ENCODE measurements around the gene CASR.
"Not testable (repeated sequence)": the region's sequence is repeated elsewhere in the genome, so short reads cannot be mapped to it uniquely, and the experiment has no call there.

CASR gene

DNA sequence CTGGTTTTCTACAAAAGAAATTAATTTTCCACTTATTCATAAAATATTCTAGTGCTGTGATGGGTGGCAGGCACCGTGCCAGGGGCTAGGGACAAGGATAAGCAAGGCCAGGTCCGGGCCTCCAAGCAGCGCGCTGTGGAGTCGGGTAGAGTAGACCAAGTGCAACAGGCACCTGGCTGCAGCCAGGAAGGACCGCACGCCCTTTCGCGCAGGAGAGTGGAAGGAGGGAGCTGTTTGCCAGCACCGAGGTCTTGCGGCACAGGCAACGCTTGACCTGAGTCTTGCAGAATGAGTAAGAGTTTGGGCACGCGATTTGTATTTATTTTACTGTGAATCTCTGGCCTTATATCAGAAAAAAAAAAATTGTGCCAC, at the start of gene CASR:
Gene CASR (plus strand): TSS at position 148 of the 372 bp plus-strand sequence. CDS start 70,522 bp downstream, outside the sequence.
- DNase-seq: no peak

DNA sequence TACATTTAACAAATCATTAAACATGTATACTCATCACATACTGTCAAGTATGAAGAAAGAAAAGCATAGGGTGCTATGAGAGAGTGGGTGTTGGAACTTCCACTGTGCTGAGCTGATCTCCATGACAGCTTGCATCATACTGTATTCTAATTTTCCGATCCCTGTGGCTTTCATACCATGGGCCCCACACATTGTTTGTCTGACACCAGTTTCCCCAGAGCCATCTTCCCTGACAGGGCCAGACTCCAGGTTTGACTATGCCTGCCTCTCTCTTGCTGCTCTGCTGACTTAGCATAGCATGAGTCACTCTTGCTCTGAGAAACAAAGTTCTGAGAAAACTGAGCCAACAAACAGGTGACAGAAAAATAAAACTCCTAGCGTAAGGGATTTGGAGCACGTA, 37.0 kb upstream of the CASR start:
- DNase-seq: no peak

DNA sequence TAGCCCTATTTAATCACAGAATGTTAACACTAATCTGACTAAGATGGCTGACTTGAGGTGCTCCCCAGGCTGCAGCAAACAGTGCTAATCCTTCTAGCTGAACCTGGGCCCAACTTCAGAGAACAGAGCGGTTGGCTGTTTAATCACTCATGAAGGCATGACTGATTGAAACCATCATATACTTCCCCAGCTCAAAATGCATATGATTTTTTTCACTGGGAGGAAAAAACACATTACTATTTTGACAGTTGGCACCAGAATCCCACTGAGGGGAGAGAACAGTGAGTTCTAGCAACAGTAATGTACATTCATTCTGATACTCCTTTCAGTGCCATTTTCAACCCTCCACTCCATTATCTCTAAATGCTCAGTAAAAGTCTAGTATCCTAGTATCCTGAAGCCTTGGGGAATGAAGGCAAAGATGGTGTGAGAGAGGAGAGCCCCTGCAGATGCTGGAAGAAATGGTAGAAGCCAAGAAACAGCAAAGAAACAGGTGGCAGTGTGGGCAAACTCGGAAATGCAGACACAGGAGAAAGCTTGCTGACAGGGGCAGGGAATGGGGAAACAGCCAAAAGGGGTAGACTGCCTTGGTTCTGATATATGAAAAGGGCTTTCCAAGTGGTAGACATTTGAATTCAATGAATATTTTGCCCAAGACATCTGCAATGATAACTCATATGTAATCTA, 34.4 kb upstream of the CASR start:
- DNase-seq: no peak

- no peak for DNase-seq
Observed at GRCh38 chr3:122151480-122151879, 32.0 kb upstream of the CASR start.

DNA sequence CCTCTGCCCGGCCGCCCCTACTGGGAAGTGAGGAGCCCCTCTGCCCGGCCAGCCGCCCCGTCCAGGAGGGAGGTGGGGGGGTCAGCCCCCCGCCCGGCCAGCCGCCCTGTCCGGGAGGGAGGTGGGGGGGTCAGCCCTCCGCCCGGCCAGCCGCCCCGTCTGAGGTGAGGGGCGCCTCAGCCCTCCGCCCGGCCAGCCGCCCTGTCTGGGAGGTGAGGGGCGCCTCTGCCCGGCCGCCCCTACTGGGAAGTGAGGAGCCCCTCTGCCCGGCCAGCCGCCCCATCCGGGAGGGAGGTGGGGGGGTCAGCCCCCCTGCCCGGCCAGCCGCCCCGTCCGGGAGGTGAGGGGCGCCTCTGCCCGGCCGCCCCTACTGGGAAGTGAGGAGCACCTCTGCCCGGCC, 18.5 kb upstream of the CASR start:
- not testable (repeated sequence) for DNase-seq

DNA sequence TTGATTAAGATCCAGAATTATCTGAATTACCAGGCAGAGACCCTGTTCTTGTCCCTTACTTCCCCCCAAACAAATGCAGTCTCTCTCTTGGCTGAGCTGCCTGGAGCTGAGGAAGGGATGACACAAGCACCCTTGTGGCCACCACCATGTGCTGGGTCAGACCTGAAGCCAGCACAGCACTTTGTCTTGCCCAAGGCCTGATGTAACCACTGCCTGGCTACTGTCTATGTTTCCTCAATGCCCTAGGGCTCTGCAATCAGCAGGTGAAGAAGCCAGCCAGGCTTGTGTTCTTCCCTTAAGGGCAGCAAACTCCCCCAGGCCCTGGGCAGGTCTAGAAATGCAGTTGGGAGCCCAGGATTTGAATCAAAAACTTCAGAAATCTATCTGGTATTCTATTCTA, 15.8 kb upstream of the CASR start:
- DNase-seq: no peak

GRCh38 chr3:122168044-122168443, 15.4 kb upstream of the CASR start:
- DNase-seq: no peak

GRCh38 chr3:122169911-122170310, 13.6 kb upstream of the CASR start:
- DNase-seq: no peak

- not testable (repeated sequence) for DNase-seq
Observed at GRCh38 chr3:122171361-122171760, 12.1 kb upstream of the CASR start.

GRCh38 chr3:122178711-122179110, 4.8 kb upstream of the CASR start:
- DNase-seq: no peak

DNA sequence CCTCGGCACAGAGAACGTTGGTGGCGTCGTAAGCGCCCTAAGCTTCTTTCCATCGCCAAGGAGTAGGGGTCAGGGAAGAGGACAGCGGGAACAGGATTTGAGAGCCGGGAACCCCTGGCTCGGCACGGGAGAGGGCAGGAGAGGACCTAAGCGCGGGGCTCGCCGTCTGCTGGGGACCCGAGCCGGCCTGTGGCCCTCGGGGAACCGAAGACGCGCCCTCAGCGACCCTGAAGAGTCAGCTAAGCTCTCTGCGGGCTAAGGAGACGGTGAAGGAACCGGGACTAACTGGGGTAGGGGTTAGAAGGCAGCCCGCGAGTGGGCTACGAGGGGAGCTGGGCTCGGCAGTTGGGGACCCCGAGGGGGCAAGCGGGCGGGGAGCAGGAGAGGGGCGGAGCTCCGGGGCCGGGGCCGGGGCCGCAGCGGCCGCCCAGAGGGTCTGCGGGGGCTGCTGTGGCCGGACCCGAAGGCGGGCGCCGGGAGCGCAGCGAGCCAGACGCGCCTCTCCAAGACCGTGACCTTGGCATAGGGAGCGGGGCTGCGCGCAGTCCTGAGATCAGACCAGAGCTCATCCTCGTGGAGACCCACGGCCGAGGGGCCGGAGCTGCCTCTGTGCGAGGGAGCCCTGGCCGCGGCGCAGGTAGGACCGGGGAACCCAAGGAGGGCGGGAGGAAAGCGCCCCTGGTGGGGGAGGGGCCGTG, 574 bp downstream of the CASR start:
- no peak for DNase-seq

GRCh38 chr3:122184591-122184929, 1.1 kb downstream of the CASR start:
- no peak for DNase-seq

DNA sequence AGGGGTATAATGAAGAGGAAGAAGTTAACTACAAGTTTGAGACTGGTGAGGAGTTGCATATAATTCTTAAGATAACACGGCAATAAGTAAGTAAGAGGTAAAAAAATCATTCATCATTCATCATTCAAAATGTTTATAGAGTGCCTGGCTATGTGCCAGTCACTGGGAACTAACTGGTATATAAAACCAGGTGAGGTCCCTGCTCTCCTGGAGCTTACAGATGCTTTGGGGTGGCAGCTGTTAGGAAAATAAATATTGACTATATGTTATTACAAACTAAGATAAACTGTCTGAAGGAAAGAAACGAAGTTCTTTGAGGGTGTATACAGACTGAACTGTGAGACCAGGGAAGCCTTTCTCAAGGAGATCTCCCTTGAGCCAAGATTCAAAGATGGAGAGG, 2.9 kb downstream of the CASR start:
- no peak for DNase-seq

DNA sequence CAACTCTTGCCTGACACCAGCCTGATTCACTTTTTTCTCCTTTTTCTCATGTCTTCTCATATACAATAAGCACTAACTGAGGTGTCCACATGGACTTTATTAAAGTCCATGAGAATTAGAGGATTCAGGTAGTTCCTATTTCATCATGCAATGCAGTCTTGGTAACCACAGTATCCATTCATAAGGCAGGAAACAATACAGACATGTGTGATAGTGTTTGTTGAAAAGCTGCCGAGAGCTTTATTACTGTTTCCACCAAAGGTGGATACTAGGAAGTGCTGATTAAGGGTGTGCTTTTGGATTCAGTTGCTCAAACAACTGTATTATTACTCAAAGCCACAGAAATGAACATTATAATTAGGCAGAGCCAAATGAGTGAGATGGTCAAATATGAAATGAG, 5.3 kb downstream of the CASR start:
- DNase-seq: no peak

DNA sequence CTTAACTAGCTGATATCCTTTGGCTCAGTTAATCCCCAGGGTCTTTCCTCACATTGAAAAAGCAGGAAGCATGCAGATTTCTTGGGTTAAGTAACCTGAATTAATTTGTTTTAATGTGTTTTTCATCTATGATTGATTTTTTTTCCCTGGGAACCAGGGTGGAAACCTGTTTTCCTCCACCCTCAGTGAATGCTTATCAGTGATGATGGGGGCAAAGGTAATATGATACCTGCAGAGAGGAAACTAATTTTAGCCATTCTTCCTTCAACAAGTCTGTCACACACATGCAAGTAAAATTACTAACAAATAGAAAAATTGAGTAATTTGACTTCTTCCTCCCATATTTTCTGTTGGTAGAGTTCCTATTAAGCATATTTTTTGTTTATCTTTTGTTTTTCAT, 5.9 kb downstream of the CASR start:
- no peak for DNase-seq

DNA sequence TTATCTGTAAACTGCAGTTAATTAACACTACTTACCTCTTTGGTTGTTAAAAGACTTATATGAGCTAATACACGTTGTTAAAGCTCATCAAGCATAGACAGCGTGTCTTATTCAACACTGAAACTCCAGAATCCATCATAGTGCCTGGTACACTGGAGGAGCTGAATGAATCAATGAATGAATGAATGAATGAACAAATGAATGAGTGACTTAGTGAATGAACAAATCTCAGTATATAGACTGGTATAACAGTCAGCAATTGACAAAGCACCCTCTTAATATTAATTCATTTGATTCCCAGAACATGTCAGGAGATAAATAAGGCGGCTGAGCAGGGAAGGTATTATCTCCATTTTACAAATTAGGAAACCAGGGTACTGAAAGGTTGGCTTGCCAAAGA, 7.1 kb downstream of the CASR start:
- no peak for DNase-seq

GRCh38 chr3:122198966-122199365, 15.5 kb downstream of the CASR start:
- DNase-seq: no peak

- DNase-seq: no peak
Observed at GRCh38 chr3:122199552-122199951, 16.1 kb downstream of the CASR start.

GRCh38 chr3:122200661-122201060, 17.2 kb downstream of the CASR start:
- no peak for DNase-seq

DNA sequence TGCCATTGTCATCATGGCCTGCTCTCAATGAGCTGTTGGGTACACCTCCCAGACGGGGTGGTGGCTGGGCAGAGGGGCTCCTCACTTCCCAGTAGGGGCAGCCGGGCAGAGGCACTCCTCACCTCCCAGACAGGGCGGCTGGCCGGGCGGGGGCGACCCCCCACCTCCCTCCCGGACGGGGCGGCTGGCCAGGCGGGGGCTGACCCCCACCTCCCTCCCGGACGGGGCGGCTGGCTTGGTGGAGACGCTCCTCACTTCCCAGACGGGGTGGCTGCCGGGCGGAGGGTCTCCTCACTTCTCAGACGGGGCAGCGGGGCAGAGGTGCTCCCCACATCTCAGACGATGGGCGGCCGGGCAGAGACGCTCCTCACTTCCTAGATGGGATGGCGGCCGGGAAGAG, 18.0 kb downstream of the CASR start:
- not testable (repeated sequence) for DNase-seq

DNA sequence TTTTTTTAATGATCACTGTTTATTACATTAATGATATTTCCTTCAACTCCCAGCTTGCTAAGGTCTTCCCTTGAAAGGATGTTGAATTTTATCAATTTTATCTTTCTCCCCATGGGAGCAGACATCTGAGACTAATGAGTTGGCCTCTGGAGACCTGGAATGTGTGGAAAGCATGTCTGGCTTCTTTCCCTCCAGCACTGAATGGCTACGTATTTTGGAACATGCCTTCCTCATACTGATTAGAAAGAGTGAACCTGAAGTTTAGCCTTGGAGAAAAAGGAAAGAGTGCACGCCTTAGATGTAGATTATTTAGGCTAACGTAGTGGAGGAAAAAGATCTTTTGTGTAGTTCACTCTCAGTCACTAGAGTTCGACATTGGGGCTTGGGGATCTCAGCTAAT, 25.1 kb downstream of the CASR start:
- no peak for DNase-seq

DNA sequence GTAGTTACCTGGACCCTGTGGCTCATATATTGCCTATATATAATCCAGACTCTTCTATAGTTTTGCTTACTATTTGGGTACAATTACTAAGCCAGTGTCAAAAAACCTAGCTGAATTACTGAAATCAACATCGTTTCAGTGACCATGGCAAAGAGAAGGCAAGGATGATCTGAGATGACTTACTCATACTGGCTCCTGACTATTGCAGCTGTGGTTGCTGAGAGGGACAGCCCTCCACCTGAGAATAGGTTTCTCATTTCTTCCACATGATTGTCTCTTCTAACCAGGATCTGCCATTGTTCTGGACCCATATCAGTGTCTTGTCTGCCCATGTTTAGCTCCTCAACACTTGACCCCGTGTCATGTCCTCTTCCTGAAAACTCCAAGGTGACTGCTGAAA, 30.2 kb downstream of the CASR start:
- DNase-seq: no peak

- DNase-seq: no peak
Observed at GRCh38 chr3:122214711-122215110, 31.2 kb downstream of the CASR start.

DNA sequence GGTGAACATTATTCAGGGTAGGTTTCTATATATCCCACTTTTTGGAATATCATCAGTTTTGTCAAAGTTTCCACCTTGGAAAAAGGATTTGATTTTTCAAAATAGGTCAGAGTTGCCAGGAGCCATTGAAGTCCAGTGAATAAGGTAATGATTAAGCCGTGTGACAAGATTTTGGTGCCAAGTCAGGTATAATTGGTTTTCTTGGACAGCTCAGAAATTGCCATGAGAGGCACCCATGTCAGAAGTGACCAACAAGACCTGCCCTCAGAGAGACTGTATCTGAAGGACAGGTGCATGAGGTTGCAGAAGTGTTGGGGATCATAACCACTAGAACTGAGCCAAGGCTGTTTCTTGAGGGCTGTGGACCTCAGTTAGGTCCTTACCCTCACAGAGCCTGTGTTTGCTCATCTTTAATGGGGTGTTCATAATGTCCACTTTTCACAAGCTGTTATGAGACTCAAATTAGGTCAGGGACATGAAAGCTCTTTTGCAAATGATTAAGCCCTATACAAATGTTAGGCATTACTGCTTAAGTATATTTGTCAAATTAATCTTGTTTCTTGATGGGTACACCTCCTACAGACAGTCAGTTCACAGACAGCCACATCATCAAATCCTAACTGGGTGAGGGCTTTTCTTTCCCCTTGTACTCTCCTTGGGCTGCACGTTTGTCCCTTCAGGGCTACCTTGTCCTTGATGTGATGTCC, 32.3 kb downstream of the CASR start:
- no peak for DNase-seq
